ENCODE results near the gene SAMD1.

Gene SAMD1

DNA sequence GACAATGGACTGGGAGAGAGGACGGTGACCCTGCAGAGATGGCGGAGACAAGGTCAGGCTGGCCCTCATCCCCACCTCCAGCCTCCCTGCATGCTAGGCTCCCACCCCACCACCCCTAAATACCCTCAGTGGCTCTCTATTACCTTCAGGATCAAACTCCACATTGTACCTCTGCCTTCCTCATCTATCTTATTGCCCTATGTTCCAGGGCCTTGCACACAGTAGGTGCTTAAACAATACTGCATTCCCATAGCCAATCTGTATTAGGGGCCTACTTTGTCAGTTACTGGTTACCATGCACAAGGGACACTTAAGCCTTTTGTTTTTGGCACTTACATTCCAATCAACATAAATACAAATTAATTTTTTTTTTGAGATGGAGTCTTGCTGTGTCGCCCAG is 35.2 kb downstream of the SAMD1 start:
- Histone ChIP-seq H2AFZ (ENCODE audit: insufficient read depth, low read length, poor library complexity) (no peak overlapping the region), H3K9ac (ENCODE audit: low read length) (no peak overlapping the region), H4K91ac (ENCODE audit: low read depth, low read length) (no peak overlapping the region), H3K23ac (ENCODE audit: low read length) (no peak overlapping the region), H3K27ac (ENCODE audit: low read depth, low read length) (no peak overlapping the region), H4K8ac (ENCODE audit: low read depth, low read length) (no peak overlapping the region), H3K27me3 (ENCODE audit: insufficient read depth, low read length) (peaks cover 3% of the 10 kb centered on the region), H2AK5ac (ENCODE audit: low read length) (no peak overlapping the region), H2BK5ac (ENCODE audit: low read depth, low read length, poor library complexity) (no peak overlapping the region), H4K12ac (ENCODE audit: low read depth, low read length) (no peak overlapping the region), H3K9me3 (ENCODE audit: insufficient read depth, low read depth, low read length) (no peaks in the 10 kb centered on the region), H3K4me3 (ENCODE audit: low read depth, low read length) (no peak overlapping the region), H3K79me1 (ENCODE audit: low read length) (no peaks in the 10 kb centered on the region), H3K14ac (ENCODE audit: low read length) (no peak overlapping the region), H3K36me3 (ENCODE audit: control insufficient read depth in 1 of 2, insufficient read depth in 2 of 2, low read length in 2 of 2) (no peaks in the 10 kb centered on the region), H3K4ac (ENCODE audit: low read depth, low read length) (no peak overlapping the region), H3K4me2 (ENCODE audit: low read length) (no peak overlapping the region), H3K18ac (ENCODE audit: low read length) (no peak overlapping the region), H3K79me2 (ENCODE audit: control insufficient read depth, insufficient read depth, low read length, poor library complexity) (no peaks in the 10 kb centered on the region), H3K4me1 (ENCODE audit: control insufficient read depth in 1 of 2, insufficient read depth in 2 of 2, low read length in 2 of 2) (peaks cover 0 to 2% of the 10 kb centered on the region in 2 experiments), H2BK120ac (ENCODE audit: insufficient read depth, low read length, poor library complexity) (no peak overlapping the region), H2BK12ac (ENCODE audit: low read length) (no peak overlapping the region)
- no CpG with 5 or more reads among the region's 3 CpGs for WGBS (ENCODE audit: extremely low coverage, insufficient coverage, insufficient read length)
- no peak for DNase-seq

DNA sequence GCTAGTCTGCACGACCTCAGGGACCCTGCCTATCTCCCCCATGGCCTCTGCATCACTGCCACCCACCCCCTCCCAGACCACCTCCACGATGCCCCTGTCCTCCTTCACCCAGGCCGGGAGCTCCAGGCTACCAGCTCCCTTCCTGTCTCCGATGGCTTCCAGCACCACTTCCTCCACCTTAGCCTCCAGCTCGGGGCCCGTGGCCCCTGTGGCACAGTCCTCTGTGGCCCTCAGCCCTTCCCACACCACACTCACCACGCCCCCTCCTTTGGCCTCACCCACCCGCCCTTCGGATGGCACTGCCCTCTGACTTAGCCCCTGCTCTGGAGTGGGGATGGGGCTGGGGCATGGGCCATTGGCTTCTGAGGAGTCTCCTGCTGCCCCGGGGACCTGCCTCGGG is 35.8 kb downstream of the SAMD1 start:
- H2AK5ac ChIP-seq (ENCODE audit: low read length): no peak overlapping the region
- no CpG with 5 or more reads among the region's 11 CpGs for WGBS (ENCODE audit: extremely low coverage, insufficient coverage, insufficient read length)
- H4K12ac ChIP-seq (ENCODE audit: low read depth, low read length): no peak overlapping the region
- H3K27me3 ChIP-seq (ENCODE audit: insufficient read depth, low read length): peaks cover 3% of the 10 kb centered on the region
- H4K91ac ChIP-seq (ENCODE audit: low read depth, low read length): no peak overlapping the region
- H4K8ac ChIP-seq (ENCODE audit: low read depth, low read length): no peak overlapping the region
- H3K18ac ChIP-seq (ENCODE audit: low read length): no peak overlapping the region
- H3K14ac ChIP-seq (ENCODE audit: low read length): no peak overlapping the region
- H3K23ac ChIP-seq (ENCODE audit: low read length): no peak overlapping the region
- no peaks in the 10 kb centered on the region for H3K36me3 ChIP-seq (ENCODE audit: control insufficient read depth in 1 of 2, insufficient read depth in 2 of 2, low read length in 2 of 2)
- no peak overlapping the region for H3K27ac ChIP-seq (ENCODE audit: low read depth, low read length)
- no peak for DNase-seq
- no peak overlapping the region for H2AFZ ChIP-seq (ENCODE audit: insufficient read depth, low read length, poor library complexity)
- no peak overlapping the region for H2BK120ac ChIP-seq (ENCODE audit: insufficient read depth, low read length, poor library complexity)
- no peaks in the 10 kb centered on the region for H3K9me3 ChIP-seq (ENCODE audit: insufficient read depth, low read depth, low read length)
- no peak overlapping the region for H2BK12ac ChIP-seq (ENCODE audit: low read length)
- no peak overlapping the region for H3K4ac ChIP-seq (ENCODE audit: low read depth, low read length)
- no peaks in the 10 kb centered on the region for H3K79me2 ChIP-seq (ENCODE audit: control insufficient read depth, insufficient read depth, low read length, poor library complexity)
- H3K9ac ChIP-seq (ENCODE audit: low read length): no peak overlapping the region
- H2BK5ac ChIP-seq (ENCODE audit: low read depth, low read length, poor library complexity): no peak overlapping the region
- no peak overlapping the region for H3K4me3 ChIP-seq (ENCODE audit: low read depth, low read length)
- H3K4me2 ChIP-seq (ENCODE audit: low read length): no peak overlapping the region
- no peaks in the 10 kb centered on the region for H3K4me1 ChIP-seq (ENCODE audit: control insufficient read depth in 1 of 2, insufficient read depth in 2 of 2, low read length in 2 of 2)
- H3K79me1 ChIP-seq (ENCODE audit: low read length): no peaks in the 10 kb centered on the region

DNA sequence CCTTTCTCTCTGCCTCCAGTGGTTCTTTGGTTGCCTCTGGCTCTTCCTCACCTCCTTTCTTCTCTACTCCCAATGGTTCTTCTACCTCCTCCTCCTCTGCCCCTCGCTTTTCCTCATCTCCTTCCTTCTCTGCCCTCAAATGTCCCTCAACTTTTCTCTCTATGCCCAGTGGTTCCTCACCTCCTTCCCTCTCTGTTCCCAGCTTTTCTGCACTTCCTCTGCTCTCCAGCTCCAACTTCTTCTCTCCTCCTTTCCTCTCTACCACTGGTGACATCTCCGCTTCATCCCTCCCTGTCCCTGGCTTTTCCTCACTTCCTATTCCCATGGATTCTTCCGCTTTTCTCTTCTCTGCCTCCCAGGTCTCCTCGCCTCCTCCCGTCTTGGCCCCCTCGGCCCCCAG is 36.5 kb downstream of the SAMD1 start:
- Histone ChIP-seq H3K4me1 (ENCODE audit: control insufficient read depth in 1 of 2, insufficient read depth in 2 of 2, low read length in 2 of 2) (no peaks in the 10 kb centered on the region), H3K4ac (ENCODE audit: low read depth, low read length) (no peak overlapping the region), H2BK5ac (ENCODE audit: low read depth, low read length, poor library complexity) (no peak overlapping the region), H2BK120ac (ENCODE audit: insufficient read depth, low read length, poor library complexity) (no peak overlapping the region), H2BK12ac (ENCODE audit: low read length) (no peak overlapping the region), H4K8ac (ENCODE audit: low read depth, low read length) (no peak overlapping the region), H3K18ac (ENCODE audit: low read length) (no peak overlapping the region), H3K79me2 (ENCODE audit: control insufficient read depth, insufficient read depth, low read length, poor library complexity) (no peaks in the 10 kb centered on the region), H2AK5ac (ENCODE audit: low read length) (no peak overlapping the region), H4K91ac (ENCODE audit: low read depth, low read length) (no peak overlapping the region), H2AFZ (ENCODE audit: insufficient read depth, low read length, poor library complexity) (no peak overlapping the region), H3K36me3 (ENCODE audit: control insufficient read depth in 1 of 2, insufficient read depth in 2 of 2, low read length in 2 of 2) (no peaks in the 10 kb centered on the region), H3K9me3 (ENCODE audit: insufficient read depth, low read depth, low read length) (no peaks in the 10 kb centered on the region), H3K27ac (ENCODE audit: low read depth, low read length) (no peak overlapping the region), H4K12ac (ENCODE audit: low read depth, low read length) (no peak overlapping the region), H3K14ac (ENCODE audit: low read length) (no peak overlapping the region), H3K4me3 (ENCODE audit: low read depth, low read length) (no peak overlapping the region), H3K4me2 (ENCODE audit: low read length) (no peak overlapping the region), H3K27me3 (ENCODE audit: insufficient read depth, low read length) (peaks cover 3% of the 10 kb centered on the region), H3K79me1 (ENCODE audit: low read length) (no peaks in the 10 kb centered on the region), H3K23ac (ENCODE audit: low read length) (no peak overlapping the region), H3K9ac (ENCODE audit: low read length) (no peak overlapping the region)
- WGBS (ENCODE audit: extremely low coverage, insufficient coverage, insufficient read length): no CpG with 5 or more reads among the region's 6 CpGs
- no peak for DNase-seq

DNA sequence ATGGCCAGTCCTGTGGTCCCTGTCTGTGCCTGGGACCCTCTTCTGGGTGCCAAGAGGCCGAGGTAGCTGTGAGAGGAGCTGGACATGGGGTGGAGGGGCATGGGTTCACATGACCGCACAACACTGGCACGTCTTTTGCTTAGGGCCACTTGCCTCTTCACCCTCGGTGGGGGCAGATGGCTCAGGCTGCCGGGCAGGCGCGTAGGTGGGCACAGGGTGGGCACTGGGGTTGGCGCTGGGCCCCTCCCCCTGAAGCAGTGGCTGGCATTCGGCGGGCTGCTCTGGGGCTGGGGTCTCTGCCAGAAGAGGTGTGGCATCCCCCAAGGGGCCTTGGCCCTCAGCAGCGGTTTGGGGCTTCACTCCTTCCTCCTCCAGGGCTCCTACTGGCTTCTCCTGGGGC is 37.1 kb downstream of the SAMD1 start:
- H3K27ac ChIP-seq (ENCODE audit: low read depth, low read length): no peak overlapping the region
- H3K14ac ChIP-seq (ENCODE audit: low read length): no peak overlapping the region
- no peaks in the 10 kb centered on the region for H3K27me3 ChIP-seq (ENCODE audit: insufficient read depth, low read length)
- H2BK120ac ChIP-seq (ENCODE audit: insufficient read depth, low read length, poor library complexity): no peak overlapping the region
- no peak overlapping the region for H3K23ac ChIP-seq (ENCODE audit: low read length)
- no peak overlapping the region for H2BK5ac ChIP-seq (ENCODE audit: low read depth, low read length, poor library complexity)
- H3K9ac ChIP-seq (ENCODE audit: low read length): no peak overlapping the region
- H2BK12ac ChIP-seq (ENCODE audit: low read length): no peak overlapping the region
- H3K79me2 ChIP-seq (ENCODE audit: control insufficient read depth, insufficient read depth, low read length, poor library complexity): no peaks in the 10 kb centered on the region
- no peak overlapping the region for H3K4ac ChIP-seq (ENCODE audit: low read depth, low read length)
- no peak overlapping the region for H4K12ac ChIP-seq (ENCODE audit: low read depth, low read length)
- H3K18ac ChIP-seq (ENCODE audit: low read length): no peak overlapping the region
- H3K79me1 ChIP-seq (ENCODE audit: low read length): no peaks in the 10 kb centered on the region
- H2AFZ ChIP-seq (ENCODE audit: insufficient read depth, low read length, poor library complexity): no peak overlapping the region
- H3K4me3 ChIP-seq (ENCODE audit: low read depth, low read length): no peak overlapping the region
- no peak overlapping the region for H2AK5ac ChIP-seq (ENCODE audit: low read length)
- H3K4me1 ChIP-seq (ENCODE audit: control insufficient read depth in 1 of 2, insufficient read depth in 2 of 2, low read length in 2 of 2): no peaks in the 10 kb centered on the region
- H3K4me2 ChIP-seq (ENCODE audit: low read length): no peak overlapping the region
- no peaks in the 10 kb centered on the region for H3K36me3 ChIP-seq (ENCODE audit: control insufficient read depth in 1 of 2, insufficient read depth in 2 of 2, low read length in 2 of 2)
- no peaks in the 10 kb centered on the region for H3K9me3 ChIP-seq (ENCODE audit: insufficient read depth, low read depth, low read length)
- DNase-seq: no peak
- H4K91ac ChIP-seq (ENCODE audit: low read depth, low read length): no peak overlapping the region
- no CpG with 5 or more reads among the region's 11 CpGs for WGBS (ENCODE audit: extremely low coverage, insufficient coverage, insufficient read length)
- H4K8ac ChIP-seq (ENCODE audit: low read depth, low read length): no peak overlapping the region
